Sigmoid colon (tissue), 4 donors: ENCODE data around the gene PTGER4.

Source experiments
- CTCF ChIP-seq, 4 experiments: fragments of 450-650 bp in 3 of 4; fragments of 200-600 bp in 1 of 4; IDR thresholded peaks; one replicate each; pipeline ENCODE4 v1.5.1; 2016 to 2019; ENCODE audit warnings: antibody characterized with exemption in 4 of 4, mild to moderate bottlenecking in 3 of 4, moderate library complexity in 2 of 4
- EP300 ChIP-seq, 4 donors: sonication (generic); formaldehyde crosslinking; IDR thresholded peaks; one replicate each; pipeline ENCODE4 v1.6.1; 2017; ENCODE audit warnings: antibody characterized with exemption in 4 of 4

GRCh38 chr5:40691894-40692293 is 12.2 kb downstream of the PTGER4 start:
- TF ChIP-seq EP300 (IDR thresholded peaks at IDR 0.05) (no peak), CTCF (IDR thresholded peaks at IDR 0.05) (no peak)
